Measurements from ENCODE around the gene FRMD4A. TPM values are rescaled to one million over a fixed set of nuclear protein-coding genes. Genes with fewer than 3 reads are reported as not detected.

Gene FRMD4A
- total and polyA plus RNA-seq, 10 of the 15 experiments (the other 5 are each of a cell fraction or from before 2014, with no cell fraction given), result 17.8 to 75.2 (median 39.1) TPM

GRCh38 chr10:14325325-14325955 is 5.3 kb downstream of the FRMD4A start:
- in situ Hi-C loops (cut with MboI), result no loop called here

More at GRCh38 chr10:14325325-14325955, 5.3 kb downstream of the FRMD4A start:
- ChIA-PET POLR2A (no interaction called here), RAD21 (ENCODE audit: unreplicated experiment) (no interaction called here), CTCF (interaction anchor here (0.6 to 2.1 kb wide), 13 partner anchors 10 to 646 kb away, joined by 3 to 6 read pairs (median 4); no protein-coding TSS in a partner anchor), SMC1A (ENCODE audit: uncharacterized antibody, unreplicated experiment) (interaction anchor here (1.0 to 1.2 kb wide), 3 partner anchors 15 to 541 kb away, joined by 3 to 4 read pairs (median 3); no protein-coding TSS in a partner anchor)
- Histone ChIP-seq H3K27ac (ENCODE audit: control insufficient read depth, insufficient read depth) (no peak overlapping the region), H3K9ac (ENCODE audit: control insufficient read depth, insufficient read depth, low read length) (no peak overlapping the region), H3K36me3 (ENCODE audit: control insufficient read depth in 2 of 2, insufficient read depth in 2 of 2, low read length in 1 of 2) (no peaks in the 10 kb centered on the region), H3K4me2 (ENCODE audit: control insufficient read depth, insufficient read depth) (no peak overlapping the region), H3K4me1 (ENCODE audit: control insufficient read depth, insufficient read depth, low read length) (no peaks in the 10 kb centered on the region), H3K79me2 (ENCODE audit: control insufficient read depth, insufficient read depth, low read length) (no peaks in the 10 kb centered on the region), H3K9me3 (replicated peaks; ENCODE audit: control insufficient read depth, insufficient read depth, low read length) (no peaks in the 10 kb centered on the region; the same call in 2 of the 3 replicates), H4K20me1 (ENCODE audit: control insufficient read depth, insufficient read depth) (no peaks in the 10 kb centered on the region), H3K4me3 (no peak overlapping the region), H3K27me3 (replicated peaks in 1 of 2; ENCODE audit: control insufficient read depth in 2 of 2, insufficient read depth in 2 of 2, low read length in 1 of 2) (no peaks in the 10 kb centered on the region; a peak in 1 of 4 replicates), H2AFZ (ENCODE audit: control insufficient read depth, low read depth, low read length) (no peak overlapping the region)
- FAIRE-seq, result peak; percentile 78
- no peak for TF ChIP-seq ATF3 (IDR thresholded peaks at IDR 0.05; ENCODE audit: borderline replicate concordance, extremely low read depth, low read depth, low read length)
- peak; percentile 48 to 67 (median 61); a peak in 5 of 6 replicates for TF ChIP-seq CTCF (IDR thresholded peaks at IDR 0.05 in 2 of 3, conservative IDR thresholded peaks at IDR 0.05 in 1 of 3; ENCODE audit: control insufficient read depth in 2 of 3, extremely low read depth in 1 of 3, insufficient read depth in 1 of 3, low read depth in 3 of 3, low read length in 3 of 3)
- no peak for TF ChIP-seq IKZF1 (conservative IDR thresholded peaks at IDR 0.05)
- peak; percentile 43 for TF ChIP-seq RAD21 (IDR thresholded peaks at IDR 0.05; ENCODE audit: insufficient read depth, low read depth, low read length)
- TF ChIP-seq IKZF2 (IDR thresholded peaks at IDR 0.05), result no peak
- TF ChIP-seq YY1 (IDR thresholded peaks at IDR 0.05; ENCODE audit: low read depth, low read length), result no peak
- TF ChIP-seq CBX3 (IDR thresholded peaks at IDR 0.05; ENCODE audit: borderline replicate concordance, low read depth), result no peak
- TF ChIP-seq IRF5 (IDR thresholded peaks at IDR 0.05; ENCODE audit: borderline replicate concordance), result no peak
- TF ChIP-seq SMC3 (IDR thresholded peaks at IDR 0.05; ENCODE audit: borderline replicate concordance, low read length), result peak; percentile 17; the same call in 1 of the 2 replicates
- no peak for TF ChIP-seq TBL1XR1 (IDR thresholded peaks at IDR 0.05; ENCODE audit: low read depth, low read length)
- TF ChIP-seq PML (IDR thresholded peaks at IDR 0.05; ENCODE audit: low read length), result no peak
- no peak for TF ChIP-seq NBN (IDR thresholded peaks at IDR 0.05)
- no TSS peak for BruUV-seq (replicated peaks)
- intact Hi-C loops (cut with micrococcal nuclease; ENCODE audit: unreplicated experiment), result loop anchor here (5.0 kb wide), 1 partner anchor 128 kb away; no protein-coding TSS in a partner anchor
- 1% methylated on average over 4 of the region's 4 CpGs for WGBS (ENCODE audit: insufficient coverage, insufficient replicate concordance, low lambda C conversion rate, missing lambda C conversion rate)
- peak; percentile 56 for ATAC-seq
- DNase-seq (ENCODE audit: low read depth, low spot score), result no peak

Data from GM12878 (cell line).